HTR-8/SVneo (cell line): ENCODE data around the gene CHI3L1.

ENCODE experiments used
- DNase-seq: peaks from one replicate; pipeline ENCODE4 v3.0.0; 2011; ENCODE audit warnings: low spot score, mixed read lengths; ENCODE audit not compliant: insufficient read length
- FAIRE-seq: peaks from 2 replicates; lab custom pipeline; 2011; peaks lifted over from hg19 to GRCh38; lab: Jason Lieb, UNC

CHI3L1 gene

GRCh38 chr1:203170625-203171330, 15.7 kb downstream of the CHI3L1 start:
- DNase-seq (no peak), FAIRE-seq (no peak)

GRCh38 chr1:203169770-203170520, 16.6 kb downstream of the CHI3L1 start:
- DNase-seq (no peak), FAIRE-seq (no peak)

GRCh38 chr1:203168991-203169390, 17.5 kb downstream of the CHI3L1 start:
- FAIRE-seq (no peak), DNase-seq (no peak)

- DNase-seq (no peak), FAIRE-seq (no peak)
Observed at GRCh38 chr1:203168256-203168786, 18.2 kb downstream of the CHI3L1 start.

- no peak for DNase-seq
- no peak for FAIRE-seq
Observed at GRCh38 chr1:203167913-203168200, 18.6 kb downstream of the CHI3L1 start.

GRCh38 chr1:203167026-203167912, 19.2 kb downstream of the CHI3L1 start:
- FAIRE-seq, result no peak

GRCh38 chr1:203166192-203166940, 20.1 kb downstream of the CHI3L1 start:
- FAIRE-seq, result no peak
- DNase-seq, result no peak

More at GRCh38 chr1:203167026-203167912, 19.2 kb downstream of the CHI3L1 start:
- no peak for DNase-seq

- DNase-seq, result no peak
- FAIRE-seq, result no peak
Observed at GRCh38 chr1:203165800-203166161, 20.7 kb downstream of the CHI3L1 start.

GRCh38 chr1:203165101-203165799, 21.3 kb downstream of the CHI3L1 start:
- DNase-seq, result no peak
- FAIRE-seq, result no peak

GRCh38 chr1:203163891-203164635, 22.4 kb downstream of the CHI3L1 start:
- FAIRE-seq (no peak), DNase-seq (no peak)

GRCh38 chr1:203162403-203162802, 24.1 kb downstream of the CHI3L1 start:
- FAIRE-seq (no peak), DNase-seq (no peak)

- FAIRE-seq, result no peak
- no peak for DNase-seq
Observed at GRCh38 chr1:203161703-203162102, 24.8 kb downstream of the CHI3L1 start.

- FAIRE-seq (no peak), DNase-seq (no peak)
Observed at GRCh38 chr1:203161175-203161574, 25.3 kb downstream of the CHI3L1 start.

- DNase-seq (no peak), FAIRE-seq (no peak)
Observed at GRCh38 chr1:203159844-203160243, 26.7 kb downstream of the CHI3L1 start.

GRCh38 chr1:203158960-203159665, 27.4 kb downstream of the CHI3L1 start:
- DNase-seq (no peak), FAIRE-seq (no peak)

- DNase-seq (no peak), FAIRE-seq (no peak)
Observed at GRCh38 chr1:203158423-203158822, 28.1 kb downstream of the CHI3L1 start.

- no peak for DNase-seq
Observed at GRCh38 chr1:203156280-203156679, 30.2 kb downstream of the CHI3L1 start.

More at GRCh38 chr1:203156280-203156679, 30.2 kb downstream of the CHI3L1 start:
- no peak for FAIRE-seq
